NCI-H82 (cell line): ENCODE data around the gene ANXA11.

Experiments
- DNase-seq: peaks from one replicate; lab custom pipeline; 2025; lab: John Stamatoyannopoulos, UW

ANXA11 gene

GRCh38 chr10:80187465-80188409 lies 17.6 kb downstream of the ANXA11 start:
- no peak for DNase-seq

- DNase-seq = no peak
Measured at GRCh38 chr10:80187060-80187459, 18.3 kb downstream of the ANXA11 start.

GRCh38 chr10:80186364-80187012 lies 18.8 kb downstream of the ANXA11 start:
- DNase-seq = no peak

- no peak for DNase-seq
Measured at GRCh38 chr10:80185578-80186299, 19.6 kb downstream of the ANXA11 start.

GRCh38 chr10:80184291-80184690 lies 21.0 kb downstream of the ANXA11 start:
- no peak for DNase-seq

GRCh38 chr10:80183436-80183835 lies 21.9 kb downstream of the ANXA11 start:
- no peak for DNase-seq

- no peak for DNase-seq
Measured at GRCh38 chr10:80182986-80183385, 22.4 kb downstream of the ANXA11 start.

GRCh38 chr10:80177781-80178636 lies 27.3 kb downstream of the ANXA11 start:
- no peak for DNase-seq

GRCh38 chr10:80176526-80176925 lies 28.8 kb downstream of the ANXA11 start:
- no peak for DNase-seq

- no peak for DNase-seq
Measured at GRCh38 chr10:80174641-80175395, 30.5 kb downstream of the ANXA11 start.

- DNase-seq = no peak
Measured at GRCh38 chr10:80173466-80173865, 31.9 kb downstream of the ANXA11 start.

- peak; percentile 4 for DNase-seq
Measured at GRCh38 chr10:80172896-80173295, 32.4 kb downstream of the ANXA11 start.

GRCh38 chr10:80171248-80171660 lies 34.1 kb downstream of the ANXA11 start:
- no peak for DNase-seq

- no peak for DNase-seq
Measured at GRCh38 chr10:80170641-80171040, 34.7 kb downstream of the ANXA11 start.

- no peak for DNase-seq
Measured at GRCh38 chr10:80170026-80170425, 35.3 kb downstream of the ANXA11 start.

- peak; percentile 3 for DNase-seq
Measured at GRCh38 chr10:80168679-80169380, 36.5 kb downstream of the ANXA11 start.

- peak; percentile 76 for DNase-seq
Measured at GRCh38 chr10:80168162-80168511, 37.2 kb downstream of the ANXA11 start.

- DNase-seq = peak; percentile 11
Measured at GRCh38 chr10:80167471-80168161, 37.7 kb downstream of the ANXA11 start.

- no peak for DNase-seq
Measured at GRCh38 chr10:80166581-80167470, 38.5 kb downstream of the ANXA11 start.
